ENCODE measurements around the gene FGFR2.
"Not testable (repeated sequence)": the region's sequence is repeated elsewhere in the genome, so short reads cannot be mapped to it uniquely, and the experiment has no call there.

The FGFR2 gene

DNA sequence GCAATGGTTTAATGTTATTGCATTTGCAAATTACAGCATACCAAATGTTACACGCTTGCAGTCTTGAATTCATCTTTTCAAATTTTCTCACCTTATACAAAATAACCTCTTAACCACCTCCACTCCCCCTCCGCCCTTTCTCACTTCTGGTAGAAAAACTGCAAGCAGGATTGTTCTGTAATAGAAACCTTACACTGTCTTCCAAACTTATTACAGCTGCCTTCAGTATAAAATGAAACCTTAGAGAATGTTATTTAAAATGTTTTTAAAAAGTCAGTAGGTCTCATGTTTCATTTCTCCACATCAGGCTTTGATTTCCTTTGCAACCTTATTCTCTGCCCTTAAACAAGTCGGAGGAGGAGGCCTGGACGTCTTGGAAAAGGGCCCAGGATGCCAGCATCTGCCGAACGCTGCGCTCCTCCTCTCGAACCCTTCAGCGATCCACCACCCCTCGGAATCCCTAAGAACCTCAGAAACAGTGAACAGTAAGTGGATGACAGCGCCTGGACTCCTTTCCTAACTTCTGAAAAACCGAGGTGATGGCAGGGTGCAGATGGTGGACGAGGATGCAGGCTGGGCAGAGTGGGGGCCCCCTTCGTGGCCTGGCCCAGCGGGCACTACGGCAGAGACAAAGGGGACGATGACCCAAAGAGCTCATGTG is 74.0 kb downstream of the FGFR2 start:
- DNase-seq (ENCODE audit: low read depth), result peak; percentile 60

GRCh38 chr10:121522831-121523230 is 75.4 kb downstream of the FGFR2 start:
- DNase-seq (ENCODE audit: low read depth), result no peak

DNA sequence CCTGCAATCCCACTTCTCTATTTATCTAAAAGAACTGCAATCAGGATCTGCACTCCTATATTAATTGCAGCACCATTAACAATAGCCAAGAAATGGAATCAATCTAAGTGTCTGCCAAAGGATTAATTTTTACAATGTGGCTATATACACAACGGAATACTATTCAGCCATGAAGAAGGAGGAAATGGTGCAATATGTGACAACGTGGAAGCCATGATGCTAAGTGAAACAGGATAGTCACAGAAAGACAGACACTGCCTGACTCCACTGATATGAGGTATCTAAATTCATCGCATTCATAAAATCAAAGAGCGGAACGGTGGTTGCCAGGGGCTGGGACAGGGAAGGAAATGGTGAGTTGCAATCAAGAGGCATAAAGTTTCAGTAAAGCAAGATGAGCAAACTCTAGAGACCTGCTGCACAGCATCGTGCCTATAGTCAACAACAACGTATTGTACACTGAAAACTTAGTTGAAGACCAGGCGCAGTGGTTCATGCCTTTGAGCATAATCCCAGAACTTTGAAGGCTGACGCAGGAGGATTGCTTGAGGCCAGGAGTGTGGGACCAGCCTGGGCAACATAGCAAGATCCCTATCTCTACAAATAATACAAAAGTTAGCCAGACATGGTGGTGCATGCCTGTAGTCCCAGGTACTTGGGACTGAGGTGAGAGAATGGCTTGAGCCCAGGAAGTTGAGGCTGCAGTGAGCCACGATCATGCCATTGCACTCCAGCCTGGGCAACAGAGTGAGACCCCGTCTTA is 76.3 kb downstream of the FGFR2 start:
- DNase-seq (ENCODE audit: low read depth), result no peak

DNA sequence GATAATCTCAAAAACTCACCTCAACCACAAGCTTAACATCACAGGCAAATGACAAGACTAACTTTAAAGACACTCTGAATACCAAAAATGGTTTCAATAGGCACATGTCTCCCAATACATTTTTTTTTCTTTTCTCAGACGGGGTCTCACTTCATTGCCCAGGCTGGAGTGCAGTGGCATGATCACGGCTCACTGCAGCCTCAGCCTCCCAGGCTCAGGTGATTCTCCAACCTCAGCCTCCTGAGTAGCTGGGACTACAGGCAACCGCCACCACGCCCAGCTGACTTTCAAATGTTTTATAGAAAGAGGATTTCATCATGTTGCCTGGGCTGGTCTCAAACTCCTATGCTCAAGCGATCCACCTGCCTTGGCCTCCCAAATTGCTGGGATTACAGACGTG is 77.7 kb downstream of the FGFR2 start:
- not testable (repeated sequence) for DNase-seq (ENCODE audit: low read depth)

DNA sequence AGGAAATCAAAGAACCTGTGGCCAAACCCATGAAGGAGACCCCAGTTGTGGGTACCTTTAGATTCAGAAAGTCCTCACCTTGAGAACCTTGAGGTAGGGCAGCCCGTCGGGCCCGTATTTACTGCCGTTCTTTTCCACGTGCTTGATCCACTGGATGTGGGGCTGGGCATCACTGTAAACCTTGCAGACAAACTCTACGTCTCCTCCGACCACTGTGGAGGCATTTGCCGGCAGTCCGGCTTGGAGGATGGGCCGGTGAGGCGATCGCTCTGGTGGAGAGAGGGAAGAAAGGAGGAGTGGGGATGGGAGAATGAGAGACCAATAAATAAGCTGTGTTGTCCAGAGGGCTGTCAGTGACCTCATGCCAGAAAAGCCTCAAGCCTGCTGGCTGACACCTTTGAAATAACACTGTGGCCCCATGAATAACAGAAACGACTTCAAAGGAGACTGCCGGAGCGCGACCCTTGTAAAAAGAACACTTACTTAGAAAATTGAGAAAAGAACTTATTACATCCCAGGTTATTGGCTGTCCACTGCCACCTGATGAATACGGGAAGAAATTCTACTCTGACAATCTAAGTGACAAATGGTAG is 78.2 kb downstream of the FGFR2 start:
- DNase-seq (ENCODE audit: low read depth), result no peak

GRCh38 chr10:121519411-121519810 is 78.8 kb downstream of the FGFR2 start:
- no peak for DNase-seq (ENCODE audit: low read depth)

DNA sequence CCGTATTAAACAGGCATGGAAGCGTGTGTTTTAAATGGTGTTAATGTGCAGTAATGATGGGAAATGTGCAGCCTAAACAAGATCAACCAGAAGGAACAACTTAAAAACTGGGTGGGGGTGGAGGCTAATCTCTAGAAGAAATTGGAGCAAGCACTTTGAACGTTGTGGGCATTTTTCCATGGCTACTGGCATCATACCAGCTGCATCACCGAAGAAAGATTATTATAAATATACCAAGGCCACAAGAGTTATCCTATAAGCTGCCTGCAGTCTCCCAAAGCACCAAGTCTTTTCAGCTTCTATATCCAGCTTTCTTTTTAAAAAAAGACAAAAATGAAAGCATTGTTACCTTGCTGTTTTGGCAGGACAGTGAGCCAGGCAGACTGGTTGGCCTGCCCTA is 79.9 kb downstream of the FGFR2 start:
- no peak for DNase-seq (ENCODE audit: low read depth)

- DNase-seq (ENCODE audit: low read depth), result no peak
These were observed 82.0 kb downstream of the FGFR2 start for GRCh38 chr10:121516093-121516865.

- DNase-seq (ENCODE audit: low read depth), result no peak
These were observed 83.9 kb downstream of the FGFR2 start for GRCh38 chr10:121514141-121514865.

DNA sequence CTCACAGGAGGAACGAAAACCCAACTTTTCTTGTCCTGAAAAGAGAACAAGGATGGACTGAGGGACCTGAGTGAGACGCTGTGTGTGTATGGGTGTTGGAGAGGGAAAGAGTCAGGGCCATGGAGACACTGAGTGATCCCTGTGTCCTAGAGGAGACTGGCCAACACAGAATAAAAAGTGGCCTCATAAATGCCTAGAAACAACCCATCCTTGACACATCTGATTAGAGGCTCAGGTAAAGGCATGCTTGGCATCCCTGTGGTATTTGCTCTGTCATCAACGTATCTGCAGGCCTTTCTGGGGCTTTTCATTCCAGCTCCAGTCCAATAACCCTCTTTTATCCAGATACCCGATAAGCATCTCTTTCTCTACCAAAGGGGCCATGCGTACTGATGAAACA is 86.3 kb downstream of the FGFR2 start:
- DNase-seq (ENCODE audit: low read depth), result no peak

- DNase-seq (ENCODE audit: low read depth), result no peak
These were observed 86.8 kb downstream of the FGFR2 start for GRCh38 chr10:121511460-121511859.

DNA sequence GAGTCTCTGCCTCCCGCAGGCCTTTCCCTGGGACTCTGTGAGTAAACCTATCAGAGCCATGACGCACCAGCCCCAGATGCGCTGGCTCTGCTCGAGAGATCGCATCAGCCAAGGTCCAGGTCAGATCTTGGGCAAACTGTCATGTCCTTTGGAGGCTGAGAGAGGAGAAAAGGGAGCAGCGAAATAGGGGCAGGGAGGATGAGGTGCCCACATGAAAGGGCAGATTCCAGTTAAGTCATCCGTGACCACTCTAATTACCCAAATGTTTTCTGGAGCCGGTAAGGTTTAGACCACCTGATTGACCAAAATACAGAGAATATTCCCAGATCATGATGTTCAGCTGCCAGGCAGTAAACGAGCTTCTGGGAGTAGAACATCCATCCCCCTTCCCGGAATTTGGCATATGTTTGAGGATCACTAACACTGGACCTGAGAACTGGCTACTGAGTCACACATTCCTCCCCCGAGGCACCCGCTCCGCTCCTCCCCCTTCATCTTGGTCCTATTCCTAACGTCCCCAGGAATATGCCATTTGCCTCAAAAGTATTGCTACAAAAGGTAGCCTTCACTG is 88.0 kb downstream of the FGFR2 start:
- DNase-seq (ENCODE audit: low read depth), result no peak

DNA sequence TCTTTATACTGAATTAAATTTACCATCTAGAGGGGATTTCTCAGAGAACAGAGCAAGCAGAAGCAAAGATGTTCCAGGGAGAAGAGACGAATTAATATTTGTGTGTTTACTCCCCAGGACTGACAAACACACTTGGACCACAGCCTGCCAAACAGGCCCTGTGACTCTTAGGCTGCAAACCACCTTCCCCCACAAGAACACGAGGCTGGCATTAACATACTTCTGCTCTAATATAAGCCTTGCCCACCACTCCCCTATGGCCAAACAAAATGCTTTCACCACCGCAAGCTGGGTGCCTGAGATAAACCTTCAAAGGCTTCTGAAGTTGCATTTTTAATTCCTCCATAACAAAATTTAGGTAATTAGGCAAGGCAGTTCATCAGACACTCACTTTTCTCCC is 88.4 kb downstream of the FGFR2 start:
- no peak for DNase-seq (ENCODE audit: low read depth)

- DNase-seq (ENCODE audit: low read depth), result no peak
These were observed 89.1 kb downstream of the FGFR2 start for GRCh38 chr10:121509112-121509511.

- DNase-seq (ENCODE audit: low read depth), result no peak
These were observed 94.6 kb downstream of the FGFR2 start for GRCh38 chr10:121503587-121504051.

DNA sequence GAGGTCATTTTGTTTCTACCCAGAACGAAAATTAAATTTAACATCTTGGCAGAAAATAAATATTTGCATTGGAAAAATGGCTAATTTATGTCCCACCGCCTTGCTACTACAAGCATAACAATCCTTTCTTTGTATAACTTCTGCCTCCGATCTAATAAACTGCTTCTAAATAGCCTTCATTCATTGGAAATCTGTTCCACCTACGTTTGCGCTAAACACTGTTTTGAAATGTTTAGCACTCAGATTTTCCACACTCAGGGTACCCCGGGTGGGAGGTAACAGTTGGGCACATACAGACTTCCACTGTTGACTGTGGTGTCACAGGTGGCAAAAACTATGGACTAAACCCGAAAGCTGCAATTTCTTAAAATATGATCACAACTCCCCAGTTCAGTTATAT is 96.4 kb downstream of the FGFR2 start:
- no peak for DNase-seq (ENCODE audit: low read depth)

GRCh38 chr10:121500701-121501332 is 97.4 kb downstream of the FGFR2 start:
- no peak for DNase-seq (ENCODE audit: low read depth)

- no peak for DNase-seq (ENCODE audit: low read depth)
These were observed 100.5 kb downstream of the FGFR2 start for GRCh38 chr10:121497513-121498470.

GRCh38 chr10:121495719-121496118 is 102.5 kb downstream of the FGFR2 start:
- DNase-seq (ENCODE audit: low read depth), result no peak

GRCh38 chr10:121494296-121494695 is 103.9 kb downstream of the FGFR2 start:
- no peak for DNase-seq (ENCODE audit: low read depth)

Data from fibroblast of the conjunctiva (primary cell).